H9 (cell line): ENCODE measurements around the gene AKR1D1. TPM values are rescaled to one million over a fixed set of nuclear protein-coding genes. Genes with fewer than 3 reads are reported as not detected.

Source experiments
- DNase-seq: peaks from one replicate; pipeline ENCODE4 v3.0.0-alpha.2; 2017
- H2AFZ ChIP-seq: one replicate; pipeline ENCODE4 v1.6.1; 2013; ENCODE audit warnings: mild to moderate bottlenecking, low read length, control low read depth, moderate library complexity
- H2AK5ac ChIP-seq: 2 replicates; pipeline ENCODE4 v1.6.1; 2013; ENCODE audit warnings: low read length, control low read depth, mixed read lengths; ENCODE audit not compliant: insufficient read length
- H2BK120ac ChIP-seq: one replicate; pipeline ENCODE4 v1.6.1; 2013; ENCODE audit warnings: low read depth, mild to moderate bottlenecking, low read length, control low read depth, inconsistent platforms; ENCODE audit not compliant: poor library complexity, severe bottlenecking
- H2BK12ac ChIP-seq: 2 replicates; pipeline ENCODE4 v1.6.1; 2013; ENCODE audit warnings: low read length, control low read depth, mixed read lengths, low read depth; ENCODE audit not compliant: insufficient read length
- H2BK15ac ChIP-seq: 2 replicates; pipeline ENCODE4 v1.6.1; 2013; ENCODE audit warnings: low read depth, low read length, control low read depth
- H2BK20ac ChIP-seq: one replicate; pipeline ENCODE4 v1.6.1; 2013; ENCODE audit warnings: low read depth, mild to moderate bottlenecking, low read length, control low read depth, inconsistent platforms; ENCODE audit not compliant: poor library complexity, severe bottlenecking
- H2BK5ac ChIP-seq: 2 replicates; pipeline ENCODE4 v1.6.1; 2013; ENCODE audit warnings: low read length, control low read depth, mixed read lengths; ENCODE audit not compliant: insufficient read length
- H3K14ac ChIP-seq: 2 replicates; pipeline ENCODE4 v1.6.1; 2013; ENCODE audit warnings: low read length, control low read depth; ENCODE audit not compliant: insufficient read depth
- H3K18ac ChIP-seq: 2 replicates; pipeline ENCODE4 v1.6.1; 2013; ENCODE audit warnings: low read depth, mild to moderate bottlenecking, mixed read lengths, low read length, control low read depth; ENCODE audit not compliant: insufficient read length
- H3K23ac ChIP-seq: 2 replicates; pipeline ENCODE4 v1.6.1; 2013; ENCODE audit warnings: low read length, control low read depth, mixed read lengths, low read depth; ENCODE audit not compliant: insufficient read length
- H3K23me2 ChIP-seq: 2 replicates; pipeline ENCODE4 v1.6.1; 2013; ENCODE audit warnings: low read depth, mild to moderate bottlenecking, mixed read lengths, low read length, control low read depth; ENCODE audit not compliant: insufficient read length, poor library complexity, severe bottlenecking
- H3K27ac ChIP-seq: 2 replicates; pipeline ENCODE4 v1.5.1; 2013; ENCODE audit warnings: low read length, control low read depth, mixed read lengths, low read depth; ENCODE audit not compliant: insufficient read length
- H3K27me3 ChIP-seq: 2 replicates; pipeline ENCODE4 v1.6.1; 2013; ENCODE audit warnings: low read length, control low read depth, inconsistent platforms; ENCODE audit not compliant: insufficient read depth
- H3K4ac ChIP-seq: 2 replicates; pipeline ENCODE4 v1.6.1; 2013; ENCODE audit warnings: low read depth, mild to moderate bottlenecking, control low read depth, inconsistent platforms, low read length, moderate library complexity
- H3K4me1 ChIP-seq: 2 replicates; pipeline ENCODE4 v1.6.1; 2013; ENCODE audit warnings: low read length, control low read depth, inconsistent platforms; ENCODE audit not compliant: insufficient read depth
- H3K4me2 ChIP-seq: 2 replicates; pipeline ENCODE4 v1.6.1; 2013; ENCODE audit warnings: low read length, control low read depth, mixed read lengths; ENCODE audit not compliant: insufficient read length, insufficient read depth
- H3K56ac ChIP-seq: 2 replicates; pipeline ENCODE4 v1.6.1; 2013; ENCODE audit warnings: low read depth, mild to moderate bottlenecking, mixed read lengths, low read length, control low read depth; ENCODE audit not compliant: insufficient read length
- H3K79me1 ChIP-seq: 2 replicates; pipeline ENCODE4 v1.6.1; 2013; ENCODE audit warnings: low read depth, mild to moderate bottlenecking, moderate library complexity, low read length, control low read depth, inconsistent platforms; ENCODE audit not compliant: insufficient read depth, poor library complexity, severe bottlenecking
- H3K79me2 ChIP-seq: 2 replicates; pipeline ENCODE4 v1.6.1; 2013; ENCODE audit warnings: low read length, control low read depth, inconsistent platforms; ENCODE audit not compliant: insufficient read depth
- H3K9ac ChIP-seq: 2 replicates; pipeline ENCODE4 v1.6.1; 2013; ENCODE audit warnings: low read length, control low read depth, mixed read lengths; ENCODE audit not compliant: insufficient read length; ENCODE audit errors: extremely low read depth
- H3K9me3 ChIP-seq: one replicate; pipeline ENCODE4 v1.6.1; 2013; ENCODE audit warnings: low read depth, low read length, inconsistent platforms; ENCODE audit not compliant: control insufficient read depth
- H3T11ph ChIP-seq: one replicate; pipeline ENCODE4 v1.6.1; 2013; ENCODE audit warnings: mild to moderate bottlenecking, low read length, control low read depth, inconsistent platforms
- H4K20me1 ChIP-seq: one replicate; pipeline ENCODE4 v1.6.1; 2013; ENCODE audit not compliant: control insufficient read depth, insufficient read length, insufficient read depth
- H4K5ac ChIP-seq: 2 replicates; pipeline ENCODE4 v1.6.1; 2013; ENCODE audit warnings: low read depth, mild to moderate bottlenecking, mixed read lengths, low read length, control low read depth; ENCODE audit not compliant: insufficient read length
- H4K8ac ChIP-seq: replicated peaks from 2 replicates; pipeline ENCODE4 v1.6.1; 2013; ENCODE audit warnings: low read length, control low read depth, mixed read lengths, low read depth; ENCODE audit not compliant: insufficient read length
- H4K91ac ChIP-seq: 2 replicates; pipeline ENCODE4 v1.6.1; 2013; ENCODE audit warnings: low read depth, mild to moderate bottlenecking, moderate library complexity, mixed read lengths, low read length, control low read depth; ENCODE audit not compliant: insufficient read length
- H3K27ac Mint-ChIP-seq, 3 experiments: 2 replicates in 2 of 3; 3 replicates in 1 of 3; pipeline ENCODE4 v1.8.0; 2020 to 2021; ENCODE audit warnings: mixed read lengths in 3 of 3, mild to moderate bottlenecking in 1 of 3, moderate library complexity in 1 of 3
- H3K27me3 Mint-ChIP-seq: 2 replicates; pipeline ENCODE4 v1.8.0; 2021; ENCODE audit warnings: low read depth, mild to moderate bottlenecking, moderate library complexity, mixed read lengths
- H3K36me3 Mint-ChIP-seq, 3 experiments: 2 replicates in 2 of 3; 3 replicates in 1 of 3; pipeline ENCODE4 v1.8.0; 2020 to 2021; ENCODE audit warnings: low read depth in 3 of 3, mixed read lengths in 3 of 3; ENCODE audit not compliant: insufficient read depth in 1 of 3
- H3K4me1 Mint-ChIP-seq, 2 experiments: 2 replicates each; pipeline ENCODE4 v1.8.0; 2020; ENCODE audit warnings: mixed read lengths in 2 of 2
- H3K4me3 Mint-ChIP-seq, 2 experiments: 2 replicates in 1 of 2; 3 replicates in 1 of 2; pipeline ENCODE4 v1.8.0; 2020 to 2021; ENCODE audit warnings: mild to moderate bottlenecking in 2 of 2, mixed read lengths in 2 of 2, moderate library complexity in 1 of 2
- H3K9me3 Mint-ChIP-seq, 2 experiments: 2 replicates in 1 of 2; 3 replicates in 1 of 2; pipeline ENCODE4 v1.8.0; 2020; ENCODE audit warnings: mild to moderate bottlenecking in 2 of 2, mixed read lengths in 2 of 2, moderate library complexity in 1 of 2
- CTCF ChIP-seq: fragments of 200-600 bp; sonication (generic); conservative IDR thresholded peaks from 3 replicates; pipeline ENCODE4 v1.8.0; 2021; ENCODE audit warnings: antibody characterized with exemption, mild to moderate bottlenecking
- total RNA-seq: library from RNA; stranded (reverse); gene quantifications from 2 replicates; pipeline ENCODE4 v1.2.1, GENCODE V29; 2021

Gene AKR1D1
- total RNA-seq, 1 experiment from 2014 or later: 0.31 TPM

- Histone ChIP-seq H3T11ph (no peak overlapping the region), H3K14ac (no peak overlapping the region), H4K5ac (no peak overlapping the region), H2AK5ac (no peak overlapping the region), H3K27me3 (no peaks in the 10 kb centered on the region), H3K4me1 (0 out of 2 replicates have a peak, but pooled peaks cover 1% of the 10 kb centered on the region), H2BK120ac (no peak overlapping the region), H3K4me2 (no peak overlapping the region), H3K9me3 (peaks cover 13% of the 10 kb centered on the region), H3K56ac (no peak overlapping the region), H2BK12ac (no peak overlapping the region), H2AFZ (no peak overlapping the region), H3K9ac (no peak overlapping the region), H2BK15ac (no peak overlapping the region), H3K23me2 (no peaks in the 10 kb centered on the region), H4K8ac (no peak overlapping the region), H2BK20ac (no peak overlapping the region), H3K4ac (no peak overlapping the region), H2BK5ac (no peak overlapping the region), H4K91ac (no peak overlapping the region), H4K20me1 (no peaks in the 10 kb centered on the region), H3K18ac (no peak overlapping the region), H3K27ac (no peak overlapping the region), H3K79me1 (no peaks in the 10 kb centered on the region), H3K79me2 (no peaks in the 10 kb centered on the region), H3K23ac (no peak overlapping the region)
- peaks cover 42% of the 10 kb centered on the region in 2 experiments for H3K4me1 Mint-ChIP-seq
- peaks cover 26 to 39% of the 10 kb centered on the region in 2 experiments for H3K9me3 Mint-ChIP-seq
- no peak for DNase-seq
- TF ChIP-seq CTCF: no peak
- no peaks in the 10 kb centered on the region; the same call in 1 of the 2 replicates for H3K27me3 Mint-ChIP-seq
- no peak overlapping the region; a peak in 1 of 7 replicates for H3K27ac Mint-ChIP-seq
- H3K36me3 Mint-ChIP-seq: peaks cover 20 to 27% (median 27%) of the 10 kb centered on the region in 3 experiments
- H3K4me3 Mint-ChIP-seq: no peak overlapping the region
Measured at GRCh38 chr7:138032186-138032585, 44.1 kb upstream of the AKR1D1 start.
